Cerebellar cortex (tissue), 1 donor: ENCODE measurements around the gene LTBP2.
A peak's percentile ranks its signal among the peaks of the same experiment; 100 is the strongest.

Experiments
- DNase-seq: peaks from one replicate; pipeline ENCODE4 v3.0.0-alpha.2; 2015; ENCODE audit warnings: low spot score

Gene LTBP2

GRCh38 chr14:74638066-74638465, 26.0 kb upstream of the LTBP2 start:
- DNase-seq: no peak

- no peak for DNase-seq
These were observed 25.1 kb upstream of the LTBP2 start for GRCh38 chr14:74637178-74637550.

- no peak for DNase-seq
These were observed 24.6 kb upstream of the LTBP2 start for GRCh38 chr14:74636424-74637177.

GRCh38 chr14:74635847-74636246, 23.8 kb upstream of the LTBP2 start:
- no peak for DNase-seq

GRCh38 chr14:74634964-74635363, 22.9 kb upstream of the LTBP2 start:
- no peak for DNase-seq

- DNase-seq: no peak
These were observed 22.4 kb upstream of the LTBP2 start for GRCh38 chr14:74634481-74634880.

- no peak for DNase-seq
These were observed 19.0 kb upstream of the LTBP2 start for GRCh38 chr14:74630881-74631690.

- no peak for DNase-seq
These were observed 16.4 kb upstream of the LTBP2 start for GRCh38 chr14:74628418-74628817.

- no peak for DNase-seq
These were observed 15.0 kb upstream of the LTBP2 start for GRCh38 chr14:74627076-74627475.

- no peak for DNase-seq
These were observed 10.2 kb upstream of the LTBP2 start for GRCh38 chr14:74622257-74622656.

- DNase-seq: no peak
These were observed 9.5 kb upstream of the LTBP2 start for GRCh38 chr14:74621556-74621955.

GRCh38 chr14:74620923-74621322, 8.9 kb upstream of the LTBP2 start:
- DNase-seq: no peak

GRCh38 chr14:74620497-74620921, 8.5 kb upstream of the LTBP2 start:
- no peak for DNase-seq

GRCh38 chr14:74619672-74620131, 7.7 kb upstream of the LTBP2 start:
- peak; percentile 56 for DNase-seq

GRCh38 chr14:74618078-74618952, 6.3 kb upstream of the LTBP2 start:
- DNase-seq: peak; percentile 49

- peak; percentile 63 for DNase-seq
These were observed 5.1 kb upstream of the LTBP2 start for GRCh38 chr14:74616996-74617700.

- peak; percentile 49 for DNase-seq
These were observed 4.5 kb upstream of the LTBP2 start for GRCh38 chr14:74616507-74616906.

- DNase-seq: peak; percentile 24
These were observed 3.7 kb upstream of the LTBP2 start for GRCh38 chr14:74615735-74616134.

- DNase-seq: no peak
These were observed 2.8 kb upstream of the LTBP2 start for GRCh38 chr14:74614508-74615495.

- peak; percentile 38 for DNase-seq
These were observed 1.3 kb upstream of the LTBP2 start for GRCh38 chr14:74613211-74613914.
